Neural progenitor cell (in vitro differentiated cells): ENCODE data around the gene SLC9A4. TPM values are rescaled to one million over a fixed set of nuclear protein-coding genes. Genes with fewer than 3 reads are reported as not detected.

Experiments used
- DNase-seq: peaks from one replicate; pipeline ENCODE4 v3.0.0-alpha.2; 2016; ENCODE audit warnings: low spot score
- H2AFZ ChIP-seq: fragments of 200-600 bp; sonication (generic); replicated peaks from 2 replicates; pipeline ENCODE4 v1.6.1; 2016; ENCODE audit warnings: antibody characterized with exemption
- H3F3A ChIP-seq: fragments of 200-600 bp; sonication (generic); 2 replicates; pipeline ENCODE4 v1.6.1; 2016; ENCODE audit warnings: antibody characterized with exemption, low read depth
- H3K27ac ChIP-seq: fragments of 200-600 bp; sonication (generic); 2 replicates; pipeline ENCODE4 v1.5.1; 2016; ENCODE audit warnings: mild to moderate bottlenecking
- H3K27me3 ChIP-seq: fragments of 200-600 bp; sonication (generic); 2 replicates; pipeline ENCODE4 v1.6.1; 2016; ENCODE audit warnings: mild to moderate bottlenecking, moderate library complexity
- H3K36me3 ChIP-seq: fragments of 200-600 bp; sonication (generic); 2 replicates; pipeline ENCODE4 v1.5.1; 2016
- H3K4me1 ChIP-seq: fragments of 200-600 bp; sonication (generic); 2 replicates; pipeline ENCODE4 v1.6.1; 2016; ENCODE audit warnings: mixed run types
- H3K4me2 ChIP-seq: fragments of 200-600 bp; sonication (generic); 2 replicates; pipeline ENCODE4 v1.6.1; 2016
- H3K4me3 ChIP-seq: fragments of 200-600 bp; sonication (generic); 2 replicates; pipeline ENCODE4 v1.5.1; 2016
- H3K79me2 ChIP-seq: fragments of 200-600 bp; sonication (generic); 2 replicates; pipeline ENCODE4 v1.6.1; 2016; ENCODE audit warnings: low read depth
- H3K9ac ChIP-seq: fragments of 200-600 bp; sonication (generic); 2 replicates; pipeline ENCODE4 v1.6.1; 2016
- H3K9me3 ChIP-seq: fragments of 200-600 bp; sonication (generic); 2 replicates; pipeline ENCODE4 v1.5.1; 2016; ENCODE audit warnings: low read depth
- H4K20me1 ChIP-seq: fragments of 200-600 bp; sonication (generic); 2 replicates; pipeline ENCODE4 v1.6.1; 2016; ENCODE audit warnings: low read depth
- H3K27ac Mint-ChIP-seq: 3 replicates; pipeline ENCODE4 v1.8.0; 2021; ENCODE audit warnings: mixed read lengths
- H3K27me3 Mint-ChIP-seq: 2 replicates; pipeline ENCODE4 v1.8.0; 2022; ENCODE audit warnings: low read depth, mild to moderate bottlenecking, inconsistent platforms, moderate library complexity, mixed read lengths; ENCODE audit not compliant: insufficient read depth
- H3K36me3 Mint-ChIP-seq: 3 replicates; pipeline ENCODE4 v1.8.0; 2021; ENCODE audit warnings: mixed read lengths
- H3K4me1 Mint-ChIP-seq: 3 replicates; pipeline ENCODE4 v1.8.0; 2021; ENCODE audit warnings: mixed read lengths
- H3K4me3 Mint-ChIP-seq: 3 replicates; pipeline ENCODE4 v1.8.0; 2021; ENCODE audit warnings: mild to moderate bottlenecking, moderate library complexity, mixed read lengths
- H3K9me3 Mint-ChIP-seq: 3 replicates; pipeline ENCODE4 v1.8.0; 2020; ENCODE audit warnings: mixed read lengths
- EZH2 ChIP-seq: fragments of 200-600 bp; sonication (generic); IDR thresholded peaks from 2 replicates; pipeline ENCODE4 v1.6.1; 2017; ENCODE audit warnings: antibody characterized with exemption, mild to moderate bottlenecking, moderate library complexity
- EZH2phosphoT487 ChIP-seq: fragments of 200-600 bp; sonication (generic); IDR thresholded peaks from 2 replicates; pipeline ENCODE4 v1.6.1; 2017; ENCODE audit warnings: antibody characterized with exemption
- total RNA-seq: library from RNA; depleted of rRNA; stranded (reverse); fragments of >200 nt; gene quantifications from 2 replicates; pipeline ENCODE4 v1.2.3, GENCODE V29; 2015; ENCODE audit warnings: low replicate concordance
- TF ChIP-seq, protein P1 (sequence below): fragments of 200-600 bp; sonication (generic); IDR thresholded peaks from 2 replicates; pipeline ENCODE4 v1.5.1; 2017; ENCODE audit warnings: antibody characterized with exemption, mild to moderate bottlenecking

Gene SLC9A4
- total RNA-seq, 1 donor from 2014 or later = not detected

DNA sequence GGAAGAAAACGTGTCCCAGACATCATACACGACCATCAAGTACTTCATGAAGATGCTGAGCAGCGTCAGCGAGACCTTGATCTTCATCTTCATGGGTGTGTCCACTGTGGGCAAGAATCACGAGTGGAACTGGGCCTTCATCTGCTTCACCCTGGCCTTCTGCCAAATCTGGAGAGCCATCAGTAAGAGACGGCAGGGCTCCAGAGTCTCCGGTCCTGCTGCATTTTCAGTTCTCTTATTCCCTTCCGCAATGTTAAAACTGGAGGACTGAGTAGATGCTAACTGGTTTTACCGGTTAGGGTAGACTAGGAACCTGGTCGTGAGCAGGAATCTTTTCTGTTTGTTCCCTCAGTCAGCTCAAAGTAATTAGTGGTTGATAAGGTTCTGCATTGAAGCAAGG lies 32.3 kb downstream of the SLC9A4 start:
- H3K4me1 Mint-ChIP-seq = no peaks in the 10 kb centered on the region

DNA sequence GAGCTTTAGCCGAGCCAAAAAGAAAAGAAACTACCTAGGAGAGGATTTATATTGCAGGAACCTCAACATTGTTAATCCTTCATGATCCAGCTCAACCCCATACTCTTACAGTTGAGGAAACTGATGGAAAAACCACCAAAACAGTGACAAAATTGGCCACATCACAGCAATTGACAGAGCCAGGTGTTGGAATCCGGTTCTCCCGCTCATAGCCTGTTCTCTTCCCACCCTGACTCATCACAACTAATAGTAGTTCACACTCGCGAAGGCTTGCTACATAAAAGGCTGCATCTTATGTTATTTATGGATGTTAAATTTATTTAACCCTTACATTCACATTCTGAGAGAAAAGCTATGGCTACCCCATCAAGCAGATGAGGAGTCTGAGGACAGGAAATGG lies 33.7 kb downstream of the SLC9A4 start:
- H3K27me3 Mint-ChIP-seq = no peaks in the 10 kb centered on the region
- Histone ChIP-seq H3K4me2 (no peak overlapping the region), H3K9ac (no peak overlapping the region), H3K4me1 (no peaks in the 10 kb centered on the region), H3K79me2 (no peaks in the 10 kb centered on the region), H2AFZ (no peak overlapping the region), H3K27ac (no peak overlapping the region), H3K27me3 (no peaks in the 10 kb centered on the region), H3K9me3 (no peaks in the 10 kb centered on the region), H3F3A (no peaks in the 10 kb centered on the region), H4K20me1 (no peaks in the 10 kb centered on the region), H3K4me3 (no peak overlapping the region), H3K36me3 (no peaks in the 10 kb centered on the region)
- H3K9me3 Mint-ChIP-seq = peaks cover 3% of the 10 kb centered on the region
- no peak overlapping the region for H3K27ac Mint-ChIP-seq
- TF ChIP-seq, protein P1, sequence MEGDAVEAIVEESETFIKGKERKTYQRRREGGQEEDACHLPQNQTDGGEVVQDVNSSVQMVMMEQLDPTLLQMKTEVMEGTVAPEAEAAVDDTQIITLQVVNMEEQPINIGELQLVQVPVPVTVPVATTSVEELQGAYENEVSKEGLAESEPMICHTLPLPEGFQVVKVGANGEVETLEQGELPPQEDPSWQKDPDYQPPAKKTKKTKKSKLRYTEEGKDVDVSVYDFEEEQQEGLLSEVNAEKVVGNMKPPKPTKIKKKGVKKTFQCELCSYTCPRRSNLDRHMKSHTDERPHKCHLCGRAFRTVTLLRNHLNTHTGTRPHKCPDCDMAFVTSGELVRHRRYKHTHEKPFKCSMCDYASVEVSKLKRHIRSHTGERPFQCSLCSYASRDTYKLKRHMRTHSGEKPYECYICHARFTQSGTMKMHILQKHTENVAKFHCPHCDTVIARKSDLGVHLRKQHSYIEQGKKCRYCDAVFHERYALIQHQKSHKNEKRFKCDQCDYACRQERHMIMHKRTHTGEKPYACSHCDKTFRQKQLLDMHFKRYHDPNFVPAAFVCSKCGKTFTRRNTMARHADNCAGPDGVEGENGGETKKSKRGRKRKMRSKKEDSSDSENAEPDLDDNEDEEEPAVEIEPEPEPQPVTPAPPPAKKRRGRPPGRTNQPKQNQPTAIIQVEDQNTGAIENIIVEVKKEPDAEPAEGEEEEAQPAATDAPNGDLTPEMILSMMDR = no peak
- H3K4me1 Mint-ChIP-seq = no peaks in the 10 kb centered on the region
- no peak overlapping the region for H3K4me3 Mint-ChIP-seq
- no peak for DNase-seq
- no peaks in the 10 kb centered on the region for H3K36me3 Mint-ChIP-seq

More for the DNA sequence above, 32.3 kb downstream of the SLC9A4 start:
- no peaks in the 10 kb centered on the region for H3F3A ChIP-seq
- Mint-ChIP-seq H3K36me3 (no peaks in the 10 kb centered on the region), H3K4me3 (no peak overlapping the region), H3K27me3 (no peaks in the 10 kb centered on the region), H3K27ac (no peak overlapping the region), H3K9me3 (peaks cover 3% of the 10 kb centered on the region)
- no peaks in the 10 kb centered on the region for H4K20me1 ChIP-seq
- no peak overlapping the region for H3K9ac ChIP-seq
- DNase-seq = no peak
- H2AFZ ChIP-seq = no peak overlapping the region
- no peak overlapping the region for H3K4me2 ChIP-seq
- no peak overlapping the region for H3K4me3 ChIP-seq
- no peaks in the 10 kb centered on the region for H3K27me3 ChIP-seq
- no peaks in the 10 kb centered on the region for H3K9me3 ChIP-seq
- no peaks in the 10 kb centered on the region for H3K4me1 ChIP-seq
- TF ChIP-seq, protein P1 = no peak
- no peaks in the 10 kb centered on the region for H3K79me2 ChIP-seq
- no peaks in the 10 kb centered on the region for H3K36me3 ChIP-seq
- no peak overlapping the region for H3K27ac ChIP-seq

DNA sequence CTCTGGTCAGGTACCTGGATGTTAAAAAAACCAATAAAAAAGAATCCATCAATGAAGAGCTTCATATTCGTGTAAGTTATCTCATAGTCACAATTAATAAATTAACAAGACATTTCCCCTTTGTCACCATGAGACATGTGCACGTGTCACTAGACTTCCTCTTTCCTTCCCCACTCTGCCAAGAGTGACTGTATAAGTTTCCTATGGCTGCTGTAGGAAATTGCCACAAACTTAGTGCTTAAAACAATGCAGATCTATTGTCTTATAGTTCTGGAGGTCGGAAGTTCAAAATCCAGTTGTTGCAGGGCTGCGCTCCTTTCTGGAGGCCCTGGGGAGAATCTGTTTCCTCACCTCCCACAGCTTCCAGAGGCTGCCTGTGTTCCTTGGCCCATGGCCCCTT lies 35.8 kb downstream of the SLC9A4 start:
- H3K4me3 Mint-ChIP-seq = no peak overlapping the region
- Histone ChIP-seq H3K4me2 (no peak overlapping the region), H3K9ac (no peak overlapping the region), H3K4me3 (no peak overlapping the region), H3K79me2 (no peaks in the 10 kb centered on the region), H3F3A (no peaks in the 10 kb centered on the region), H4K20me1 (no peaks in the 10 kb centered on the region), H3K4me1 (no peaks in the 10 kb centered on the region), H3K36me3 (no peaks in the 10 kb centered on the region), H3K27me3 (no peaks in the 10 kb centered on the region), H2AFZ (no peak overlapping the region), H3K27ac (no peak overlapping the region), H3K9me3 (no peaks in the 10 kb centered on the region)
- H3K4me1 Mint-ChIP-seq = no peaks in the 10 kb centered on the region
- no peak for DNase-seq
- peaks cover 3% of the 10 kb centered on the region for H3K9me3 Mint-ChIP-seq
- peaks cover 2% of the 10 kb centered on the region for H3K27me3 Mint-ChIP-seq
- H3K36me3 Mint-ChIP-seq = no peaks in the 10 kb centered on the region
- TF ChIP-seq EZH2phosphoT487 = no peak
- TF ChIP-seq EZH2 = no peak
- TF ChIP-seq, protein P1 = no peak
- H3K27ac Mint-ChIP-seq = no peak overlapping the region

DNA sequence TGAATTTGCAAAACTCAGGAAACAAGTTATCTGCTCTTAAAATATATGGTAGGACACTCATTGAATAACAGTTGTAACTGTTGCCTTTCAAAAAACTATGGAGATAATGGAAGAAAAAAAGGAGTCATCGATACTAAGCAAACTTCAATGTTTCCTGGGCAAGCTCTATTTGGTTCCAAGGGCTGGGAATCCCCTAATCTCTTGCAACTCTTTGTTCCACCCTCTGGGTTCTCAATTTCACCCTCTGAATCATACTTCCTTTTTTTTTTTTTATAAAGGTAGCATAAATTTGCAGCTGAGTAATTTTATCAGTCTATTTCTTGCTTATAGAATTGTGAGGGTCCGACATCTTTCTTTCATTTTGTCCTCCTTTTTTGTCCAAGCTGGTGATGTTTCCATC lies 36.7 kb downstream of the SLC9A4 start:
- Histone ChIP-seq H3K27ac (no peak overlapping the region), H3F3A (no peaks in the 10 kb centered on the region), H3K4me1 (no peaks in the 10 kb centered on the region), H3K79me2 (no peaks in the 10 kb centered on the region), H3K36me3 (no peaks in the 10 kb centered on the region), H3K4me2 (no peak overlapping the region), H2AFZ (no peak overlapping the region), H3K4me3 (no peak overlapping the region), H3K27me3 (no peaks in the 10 kb centered on the region), H3K9ac (no peak overlapping the region), H4K20me1 (no peaks in the 10 kb centered on the region), H3K9me3 (no peaks in the 10 kb centered on the region)
- no peak for TF ChIP-seq EZH2phosphoT487
- TF ChIP-seq, protein P1 = no peak
- no peak for TF ChIP-seq EZH2
- Mint-ChIP-seq H3K36me3 (no peaks in the 10 kb centered on the region), H3K27me3 (peaks cover 2% of the 10 kb centered on the region), H3K4me1 (no peaks in the 10 kb centered on the region), H3K9me3 (peaks cover 3% of the 10 kb centered on the region), H3K27ac (no peak overlapping the region), H3K4me3 (no peak overlapping the region)
- no peak for DNase-seq
